OCI-LY7 (cell line): Measurements from ENCODE around the gene SPANXN2. TPM values are rescaled to one million over a fixed set of nuclear protein-coding genes. Genes with fewer than 3 reads are reported as not detected.

Experiments
- BruUV-seq: library from RNA; stranded (reverse); fragments of 400-500 nt; replicated peaks from 2 replicates; lab custom pipeline; 2021; lab: Mats Ljungman, UMichigan
- CTCF ChIA-PET: fragments of 300-600 bp; sonication (Branson Sonifier 250); formaldehyde crosslinking; loops from one replicate; lab custom pipeline; 2022; ENCODE audit warnings: antibody characterized with exemption; ENCODE audit not compliant: unreplicated experiment; lab: Charles Lee
- POLR2A ChIA-PET: fragments of 300-600 bp; sonication (Branson Sonifier 250); formaldehyde crosslinking; loops from one replicate; lab custom pipeline; 2022; ENCODE audit warnings: antibody characterized with exemption; lab: Charles Lee
- DNase-seq: peaks from one replicate; pipeline ENCODE4 v3.0.0-alpha.2; 2015; ENCODE audit warnings: low spot score
- H2AFZ ChIP-seq: fragments of 200-600 bp; sonication (generic), shearing (Covaris generic); 2 replicates; pipeline ENCODE4 v1.6.1; 2014; ENCODE audit warnings: mild to moderate bottlenecking, antibody characterized with exemption, low read length, moderate library complexity
- H3K27ac ChIP-seq: fragments of 200-600 bp; sonication (generic); 2 replicates; pipeline ENCODE4 v1.5.1; 2014; ENCODE audit warnings: mixed run types, low read depth, mild to moderate bottlenecking, moderate library complexity, low read length, inconsistent platforms; ENCODE audit not compliant: poor library complexity, severe bottlenecking
- H3K36me3 ChIP-seq: fragments of 200-600 bp; sonication (generic); 2 replicates; pipeline ENCODE4 v1.6.1; 2014; ENCODE audit warnings: mild to moderate bottlenecking, antibody characterized with exemption, low read length, moderate library complexity, mixed read lengths; ENCODE audit not compliant: insufficient read depth
- H3K4me1 ChIP-seq: fragments of 200-600 bp; sonication (generic); 2 replicates; pipeline ENCODE4 v1.5.1; 2014; ENCODE audit warnings: mild to moderate bottlenecking, low read length; ENCODE audit not compliant: insufficient read depth, poor library complexity, severe bottlenecking
- H3K4me2 ChIP-seq: fragments of 200-600 bp; sonication (generic); 2 replicates; pipeline ENCODE4 v1.6.1; 2014; ENCODE audit warnings: mild to moderate bottlenecking, low read length
- H3K4me3 ChIP-seq: fragments of 200-600 bp; sonication (generic); 2 replicates; pipeline ENCODE4 v1.5.1; 2014; ENCODE audit warnings: mild to moderate bottlenecking, low read depth, low read length; ENCODE audit not compliant: poor library complexity, severe bottlenecking
- H3K79me2 ChIP-seq: fragments of 200-600 bp; sonication (generic); 2 replicates; pipeline ENCODE4 v1.6.1; 2016; ENCODE audit warnings: low read depth, mild to moderate bottlenecking, low read length, moderate library complexity, mixed read lengths; ENCODE audit not compliant: insufficient read depth
- H3K9me2 ChIP-seq: fragments of 200-600 bp; sonication (generic); 2 replicates; pipeline ENCODE4 v1.6.1; 2016; ENCODE audit warnings: mild to moderate bottlenecking, low read length, mixed read lengths; ENCODE audit not compliant: insufficient read depth
- H3K9me3 ChIP-seq: fragments of 200-600 bp; sonication (generic); 2 replicates; pipeline ENCODE4 v1.6.1; 2014; ENCODE audit warnings: mild to moderate bottlenecking, mixed run types, low read length, mixed read lengths
- H4K20me1 ChIP-seq: fragments of 200-600 bp; sonication (generic); 2 replicates; pipeline ENCODE4 v1.6.1; 2014; ENCODE audit warnings: mild to moderate bottlenecking, antibody characterized with exemption, low read length, moderate library complexity, mixed read lengths; ENCODE audit not compliant: insufficient read depth
- EZH2phosphoT487 ChIP-seq: fragments of 200-600 bp; sonication (generic); IDR thresholded peaks from 2 replicates; pipeline ENCODE4 v1.6.1; 2018; ENCODE audit warnings: low read depth, borderline replicate concordance, mild to moderate bottlenecking, mixed run types, antibody characterized with exemption, low read length, moderate library complexity, mixed read lengths
- intact Hi-C: fragments of 100-400 bp; cut with micrococcal nuclease; formaldehyde crosslinking; loops from one replicate; pipeline ENCODE4 v1.10.0; 2022; ENCODE audit not compliant: unreplicated experiment
- total RNA-seq, 2 experiments: library from RNA; depleted of rRNA in 1 of 2; stranded (reverse); fragments of >200 nt in 1 of 2; shearing (Covaris generic) in 1 of 2; gene quantifications; 2 replicates each; pipeline ENCODE4 v1.2.3, GENCODE V29; 2014 to 2022
- TF ChIP-seq, protein P1 (sequence below): fragments of 200-600 bp; sonication (generic); conservative IDR thresholded peaks from 2 replicates; pipeline ENCODE4 v1.5.1; 2014; ENCODE audit warnings: mild to moderate bottlenecking, antibody characterized with exemption, low read length, moderate library complexity, mixed read lengths

The SPANXN2 gene
- total RNA-seq, 2 experiments from 2014 or later = not detected

DNA sequence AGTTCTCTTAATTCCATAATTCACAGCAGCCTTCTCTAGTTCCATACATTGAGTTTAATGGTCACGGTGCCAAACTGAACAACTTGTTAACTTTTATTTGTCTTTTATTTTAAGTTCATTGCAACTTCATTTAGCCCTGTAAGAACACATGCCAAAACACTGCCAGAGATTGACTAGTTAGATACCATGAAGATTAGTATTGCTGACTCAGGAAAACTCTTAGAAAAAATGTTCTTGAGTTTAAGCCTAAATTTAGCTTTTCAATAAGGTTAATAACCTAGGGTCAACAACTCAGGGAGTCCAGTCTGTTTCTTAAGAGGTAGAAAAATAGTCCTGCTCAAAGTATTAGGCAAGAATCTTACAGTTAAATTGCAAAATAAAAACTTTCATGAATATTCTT is 25.7 kb downstream of the SPANXN2 start:
- H3K9me3 ChIP-seq = no peaks in the 10 kb centered on the region
- no peaks in the 10 kb centered on the region for H4K20me1 ChIP-seq
- H2AFZ ChIP-seq = no peak overlapping the region
- DNase-seq = no peak
- H3K9me2 ChIP-seq = no peaks in the 10 kb centered on the region
- TF ChIP-seq, protein P1, sequence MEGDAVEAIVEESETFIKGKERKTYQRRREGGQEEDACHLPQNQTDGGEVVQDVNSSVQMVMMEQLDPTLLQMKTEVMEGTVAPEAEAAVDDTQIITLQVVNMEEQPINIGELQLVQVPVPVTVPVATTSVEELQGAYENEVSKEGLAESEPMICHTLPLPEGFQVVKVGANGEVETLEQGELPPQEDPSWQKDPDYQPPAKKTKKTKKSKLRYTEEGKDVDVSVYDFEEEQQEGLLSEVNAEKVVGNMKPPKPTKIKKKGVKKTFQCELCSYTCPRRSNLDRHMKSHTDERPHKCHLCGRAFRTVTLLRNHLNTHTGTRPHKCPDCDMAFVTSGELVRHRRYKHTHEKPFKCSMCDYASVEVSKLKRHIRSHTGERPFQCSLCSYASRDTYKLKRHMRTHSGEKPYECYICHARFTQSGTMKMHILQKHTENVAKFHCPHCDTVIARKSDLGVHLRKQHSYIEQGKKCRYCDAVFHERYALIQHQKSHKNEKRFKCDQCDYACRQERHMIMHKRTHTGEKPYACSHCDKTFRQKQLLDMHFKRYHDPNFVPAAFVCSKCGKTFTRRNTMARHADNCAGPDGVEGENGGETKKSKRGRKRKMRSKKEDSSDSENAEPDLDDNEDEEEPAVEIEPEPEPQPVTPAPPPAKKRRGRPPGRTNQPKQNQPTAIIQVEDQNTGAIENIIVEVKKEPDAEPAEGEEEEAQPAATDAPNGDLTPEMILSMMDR = no peak
- TF ChIP-seq EZH2phosphoT487 = no peak
- ChIA-PET POLR2A (no interaction called here), CTCF (no interaction called here)
- H3K4me3 ChIP-seq = no peak overlapping the region
- intact Hi-C loops = no loop called here
- H3K79me2 ChIP-seq = no peaks in the 10 kb centered on the region
- no peaks in the 10 kb centered on the region for H3K4me1 ChIP-seq
- H3K27ac ChIP-seq = no peak overlapping the region
- H3K4me2 ChIP-seq = no peak overlapping the region
- H3K36me3 ChIP-seq = no peaks in the 10 kb centered on the region
- no TSS peak for BruUV-seq

DNA sequence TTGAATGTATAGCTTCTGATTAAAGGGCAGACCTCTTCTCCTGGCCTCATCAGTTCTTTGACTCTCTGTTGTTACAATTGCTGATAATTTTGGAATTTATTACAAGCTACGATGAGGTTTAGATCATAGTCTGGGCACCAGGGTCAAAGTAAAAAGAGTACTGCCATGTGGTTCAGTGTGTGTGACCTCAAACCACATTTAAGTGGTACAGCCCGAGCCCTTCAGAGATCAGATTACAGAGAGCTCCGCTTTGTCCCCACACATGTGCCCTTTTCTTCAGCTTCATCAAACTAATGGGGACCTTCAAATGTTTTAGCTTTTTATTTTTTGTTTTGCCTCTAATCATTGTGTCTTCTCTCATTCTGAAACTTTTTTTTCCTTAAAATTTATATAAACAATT is 37.1 kb downstream of the SPANXN2 start:
- no peaks in the 10 kb centered on the region for H4K20me1 ChIP-seq
- intact Hi-C loops = no loop called here
- H3K4me2 ChIP-seq = no peak overlapping the region
- CTCF ChIA-PET = no interaction called here
- H3K4me3 ChIP-seq = no peak overlapping the region
- H3K9me3 ChIP-seq = no peaks in the 10 kb centered on the region
- POLR2A ChIA-PET = interaction anchor here (0.6 to 0.7 kb wide), 2 partner anchors 1140 to 1663 kb away, joined by 3 read pairs; no protein-coding TSS in a partner anchor
- H3K36me3 ChIP-seq = no peaks in the 10 kb centered on the region
- H3K79me2 ChIP-seq = no peaks in the 10 kb centered on the region
- no peak for TF ChIP-seq EZH2phosphoT487
- TF ChIP-seq, protein P1 = no peak
- no TSS peak for BruUV-seq
- no peak overlapping the region for H3K27ac ChIP-seq
- DNase-seq = no peak
- H3K4me1 ChIP-seq = no peaks in the 10 kb centered on the region
- no peaks in the 10 kb centered on the region for H3K9me2 ChIP-seq
- no peak overlapping the region for H2AFZ ChIP-seq

DNA sequence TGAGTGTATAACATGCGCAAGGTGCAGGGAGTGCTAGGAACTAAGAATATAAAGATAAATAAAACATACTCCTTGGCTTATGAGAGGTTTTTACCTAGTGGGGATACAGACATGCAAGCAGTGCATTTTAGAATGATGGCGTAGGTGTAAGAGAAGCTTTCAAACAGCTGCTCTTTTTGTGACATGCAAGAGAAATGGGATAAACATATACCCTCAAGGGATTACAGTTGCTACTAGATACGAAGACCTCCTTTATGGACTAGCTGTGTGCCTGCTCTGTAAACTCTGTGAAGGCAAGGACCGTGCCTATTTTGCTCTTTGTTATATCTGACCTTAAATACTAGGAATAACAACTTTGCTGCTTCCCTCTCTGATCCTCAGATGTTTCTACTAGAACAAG is 45.6 kb downstream of the SPANXN2 start:
- no peak overlapping the region for H3K4me3 ChIP-seq
- intact Hi-C loops = no loop called here
- H3K36me3 ChIP-seq = no peaks in the 10 kb centered on the region
- CTCF ChIA-PET = no interaction called here
- H3K9me2 ChIP-seq = no peaks in the 10 kb centered on the region
- no peak overlapping the region for H3K27ac ChIP-seq
- no peak for DNase-seq
- H3K79me2 ChIP-seq = no peaks in the 10 kb centered on the region
- H2AFZ ChIP-seq = no peak overlapping the region
- no peaks in the 10 kb centered on the region for H3K4me1 ChIP-seq
- no TSS peak for BruUV-seq
- no peaks in the 10 kb centered on the region for H4K20me1 ChIP-seq
- no peak overlapping the region for H3K4me2 ChIP-seq
- POLR2A ChIA-PET = no interaction called here
- H3K9me3 ChIP-seq = no peaks in the 10 kb centered on the region
- TF ChIP-seq EZH2phosphoT487 = no peak
- TF ChIP-seq, protein P1 = no peak
